GM19240 (cell line): ENCODE data around the gene AKR1C1.
"Not testable (repeated sequence)": the region's sequence is repeated elsewhere in the genome, so short reads cannot be mapped to it uniquely, and the experiment has no call there.

Experiments
- DNase-seq: peaks from one replicate; pipeline ENCODE4 v3.0.0; 2011; ENCODE audit warnings: low spot score; ENCODE audit not compliant: insufficient read length

Gene AKR1C1

GRCh38 chr10:5014200-5014910 lies 51.1 kb downstream of the AKR1C1 start:
- not testable (repeated sequence) for DNase-seq

GRCh38 chr10:5014936-5015335 lies 51.7 kb downstream of the AKR1C1 start:
- no peak for DNase-seq

- no peak for DNase-seq
Measured at GRCh38 chr10:5018134-5018533, 54.9 kb downstream of the AKR1C1 start.

GRCh38 chr10:5018671-5019277 lies 55.6 kb downstream of the AKR1C1 start:
- not testable (repeated sequence) for DNase-seq

- DNase-seq = not testable (repeated sequence)
Measured at GRCh38 chr10:5019770-5020612, 56.8 kb downstream of the AKR1C1 start.

- DNase-seq = not testable (repeated sequence)
Measured at GRCh38 chr10:5021624-5022290, 58.5 kb downstream of the AKR1C1 start.

GRCh38 chr10:5023177-5023805 lies 60.1 kb downstream of the AKR1C1 start:
- no peak for DNase-seq

DNA sequence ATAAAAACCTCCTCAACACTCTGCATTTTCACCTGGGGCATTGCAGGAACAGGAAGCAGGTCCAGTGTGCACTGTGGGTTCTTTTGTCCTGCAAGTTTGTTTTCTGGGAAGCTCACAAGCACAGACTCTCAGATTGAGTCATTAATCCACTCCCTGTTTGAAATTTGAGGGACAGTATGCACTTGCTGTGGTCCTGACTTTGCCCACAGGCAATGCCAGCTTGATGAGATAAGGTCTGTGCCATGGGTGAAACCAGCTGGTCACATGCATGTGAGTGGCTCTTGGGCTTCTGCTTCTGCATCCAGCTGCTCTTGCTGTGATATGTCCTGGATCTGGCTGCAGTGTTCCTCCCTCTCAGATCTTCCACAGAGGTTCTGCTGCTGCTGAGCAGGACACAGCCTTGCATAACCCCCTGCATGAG lies 62.3 kb downstream of the AKR1C1 start:
- not testable (repeated sequence) for DNase-seq

GRCh38 chr10:5030989-5031388 lies 67.8 kb downstream of the AKR1C1 start:
- DNase-seq = no peak

GRCh38 chr10:5031588-5031987 lies 68.4 kb downstream of the AKR1C1 start:
- DNase-seq = not testable (repeated sequence)

- not testable (repeated sequence) for DNase-seq
Measured at GRCh38 chr10:5032444-5032843, 69.2 kb downstream of the AKR1C1 start.
